Heart left ventricle (tissue), 16 donors: ENCODE data around the gene ACP6. TPM values are rescaled to one million over a fixed set of nuclear protein-coding genes. Genes with fewer than 3 reads are reported as not detected.
A peak's percentile ranks its signal among the peaks of the same experiment; 100 is the strongest.

Experiments used
- ATAC-seq, 4 donors: fragments of 200-7000 bp; cut with Tn5 transposase; one replicate each; pipeline ENCODE4 v1.9.1; 2020 to 2022; ENCODE audit warnings: moderate library complexity in 4 of 4, mild to moderate bottlenecking in 3 of 4, moderate number of reproducible peaks in 1 of 4
- DNase-seq, 5 donors: peaks; one replicate each; pipeline ENCODE4 v3.0.0-alpha.2; 2020
- H3K27ac ChIP-seq, 12 donors: fragments of 200-600 bp; sonication (generic) in 4 of 12; one replicate each; pipeline versions ENCODE4 v1.5.0 to v1.8.0; 2016 to 2022; ENCODE audit warnings: mild to moderate bottlenecking in 2 of 12
- H3K27me3 ChIP-seq, 9 donors: fragments of 200-600 bp; sonication (generic) in 2 of 9; one replicate each; pipeline versions ENCODE4 v1.5.1 to v1.8.0; 2016 to 2022; ENCODE audit warnings: mild to moderate bottlenecking in 3 of 9
- H3K36me3 ChIP-seq, 9 donors: fragments of 200-600 bp; sonication (generic) in 2 of 9; one replicate each; pipeline versions ENCODE4 v1.5.0 to v1.8.0; 2018 to 2022; ENCODE audit warnings: mild to moderate bottlenecking in 2 of 9
- H3K4me1 ChIP-seq, 12 donors: fragments of 200-600 bp; sonication (generic) in 4 of 12; one replicate each; pipeline versions ENCODE4 v1.5.0 to v1.8.0; 2016 to 2022; ENCODE audit warnings: mild to moderate bottlenecking in 3 of 12
- H3K4me3 ChIP-seq, 12 donors: fragments of 200-600 bp; sonication (generic) in 4 of 12; one replicate each; pipeline versions ENCODE4 v1.5.0 to v1.8.0; 2017 to 2022; ENCODE audit warnings: mild to moderate bottlenecking in 9 of 12, moderate library complexity in 4 of 12
- H3K9me3 ChIP-seq, 12 donors: fragments of 200-600 bp; sonication (generic) in 4 of 12; one replicate each; pipeline versions ENCODE4 v1.5.0 to v1.8.0; 2016 to 2022; ENCODE audit warnings: mild to moderate bottlenecking in 1 of 12
- POLR2A ChIP-seq, 2 donors: fragments of 450-650 bp; IDR thresholded peaks; one replicate each; pipeline ENCODE4 v1.6.1; 2017; ENCODE audit warnings: antibody characterized with exemption in 2 of 2, mild to moderate bottlenecking in 2 of 2, moderate library complexity in 2 of 2
- WGBS, 4 donors: extraction: QIAGEN DNeasy Blood & Tissue Kit in 2 of 4; methylation state at CpG; one replicate each; pipeline versions ENCODE4 v1.1.5 to v1.1.7; 2013 to 2018; 5-methylcytosine and 5-hydroxymethylcytosine counted together
- intact Hi-C, 10 donors: fragments of 100-400 bp; cut with DNase I; formaldehyde crosslinking; loops; one replicate each; pipeline versions ENCODE4 v1.11.1 to v1.14.2; 2022
- long read RNA-seq, 3 donors: library from polyadenylated mRNA; unstranded; transcript quantifications; one replicate each; pipeline ENCODE4 v2.0.0, GENCODE V29; 2020 to 2021
- polyA plus RNA-seq, 2 donors: library from polyadenylated mRNA; stranded (reverse); fragments of 200-250 nt; gene quantifications; one replicate each; pipeline ENCODE4 v1.2.3, GENCODE V29; 2013
- total RNA-seq, 9 donors: library from RNA; depleted of rRNA in 2 of 9; stranded (reverse); fragments of >200 nt in 2 of 9; fragmentation: NEBNext Ultra II Directional in 3 of 9; extraction: Animal tissue kit (Norgen Biotek cat#: 25700) in 3 of 9; gene quantifications; one replicate each; pipeline versions ENCODE4 v1.1.0 to v1.2.4, GENCODE V29; 2016 to 2023
- TF ChIP-seq, protein P1 (sequence below), 12 donors: fragments of 200-600 bp; sonication (generic) in 4 of 12; IDR thresholded peaks; one replicate each; pipeline versions ENCODE4 v1.5.0 to v1.8.0; 2018 to 2022; ENCODE audit warnings: antibody characterized with exemption in 12 of 12, mild to moderate bottlenecking in 5 of 12
- donor health status: ischemic (EF 13 %, LVEDD 7.1; RV severe dilation, severe dysfunction).
- donor health status: healthy with polysubstance abuse.
- donor health status: DM: no; HTN: yes; CAD: no.
- donor health status: DM: no; HTN: no; CAD: no.
- donor health status: ischemic (EF 25% LVEDD 6.9; RV normal size, moderate dysfunction).
- donor health status: ischemic (EF 25% LVEDD 5.7; RV mildly dilated, moderate dysfunction).
- donor health status: healthy.
- donor health status: DM: yes; HTN: yes; CAD: no.
- donor health status: ischemic (EF 35%, LVEDD 5.7; RV mildly dilated, moderate dysfunction).
- donor health status: nonischemic (EF 11% LVEDD 7.7; RV severe dilation, severe dysfunction).
- donor health status: DM: yes; HTN: yes; CAD: no.
- donor health status: PGD.
- donor health status: ischemic (EF 29% LVEDD 5.4; RV normal size, mild dysfunction).
- donor health status: nonischemic (EF 23%, LVEDD 6.1; RV moderate dilation, normal function).

ACP6 gene
- total RNA-seq (10 to 100 TPM in 8 of 9 donors, 1 to 10 TPM in 1; 9.0 to 27.8 (median 14.7) TPM), polyA plus RNA-seq (1 to 10 TPM; 4.0 to 9.3 TPM)
- long read RNA-seq, donor 1, full-length matches to known transcripts: 13 of 21 reads
- long read RNA-seq, donor 1, partial matches to known transcripts: 2 of 21 reads
- long read RNA-seq, donor 1, other reads (novel, unspliced or antisense): 6 of 21 reads
- long read RNA-seq, donor 2, full-length matches to known transcripts: 9 of 29 reads
- long read RNA-seq, donor 2, partial matches to known transcripts: 7 of 29 reads
- long read RNA-seq, donor 2, other reads (novel, unspliced or antisense): 13 of 29 reads
- long read RNA-seq, donor 3, partial matches to known transcripts: 3 of 4 reads
- long read RNA-seq, donor 3, other reads (novel, unspliced or antisense): 1 of 4 reads

DNA sequence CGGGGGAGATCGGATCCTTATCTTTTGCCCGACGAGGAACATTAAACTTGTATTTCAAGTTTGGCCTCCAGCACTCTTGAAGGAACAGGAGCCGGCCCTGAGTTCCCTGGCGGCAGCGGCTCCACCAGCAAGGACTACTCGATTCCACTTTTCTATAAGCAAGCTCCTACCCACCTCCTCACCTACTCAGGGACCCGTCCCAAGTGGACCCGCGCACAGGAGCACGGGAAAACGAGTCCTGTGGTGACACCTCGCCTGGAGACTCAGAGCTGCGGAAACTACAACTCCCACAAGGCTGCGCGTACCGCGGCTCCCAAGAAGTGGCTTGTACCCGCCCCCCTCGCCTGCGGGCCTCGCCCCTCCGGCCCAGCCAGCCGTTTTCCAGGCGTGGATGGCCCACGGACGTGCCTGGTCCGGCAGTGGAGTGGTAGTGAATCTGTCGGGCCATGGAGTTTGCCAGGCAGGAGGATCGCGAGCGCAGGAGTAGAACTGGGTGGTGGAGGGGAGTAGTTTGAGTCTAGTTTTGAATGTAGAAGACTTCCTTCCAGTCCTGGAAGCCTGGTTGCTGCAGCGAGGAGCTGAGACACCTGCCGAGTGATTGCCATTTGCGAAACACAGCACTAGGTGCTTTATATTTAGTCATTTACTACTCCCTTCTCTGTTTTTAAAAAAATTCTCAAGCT lies at the start of gene ACP6:
Gene ACP6 (minus strand): TSS at position 206 of the 683 bp plus-strand sequence. CDS start 476 bp downstream, outside the sequence.
- intact Hi-C loops: no loop called here
- TF ChIP-seq, protein P1, sequence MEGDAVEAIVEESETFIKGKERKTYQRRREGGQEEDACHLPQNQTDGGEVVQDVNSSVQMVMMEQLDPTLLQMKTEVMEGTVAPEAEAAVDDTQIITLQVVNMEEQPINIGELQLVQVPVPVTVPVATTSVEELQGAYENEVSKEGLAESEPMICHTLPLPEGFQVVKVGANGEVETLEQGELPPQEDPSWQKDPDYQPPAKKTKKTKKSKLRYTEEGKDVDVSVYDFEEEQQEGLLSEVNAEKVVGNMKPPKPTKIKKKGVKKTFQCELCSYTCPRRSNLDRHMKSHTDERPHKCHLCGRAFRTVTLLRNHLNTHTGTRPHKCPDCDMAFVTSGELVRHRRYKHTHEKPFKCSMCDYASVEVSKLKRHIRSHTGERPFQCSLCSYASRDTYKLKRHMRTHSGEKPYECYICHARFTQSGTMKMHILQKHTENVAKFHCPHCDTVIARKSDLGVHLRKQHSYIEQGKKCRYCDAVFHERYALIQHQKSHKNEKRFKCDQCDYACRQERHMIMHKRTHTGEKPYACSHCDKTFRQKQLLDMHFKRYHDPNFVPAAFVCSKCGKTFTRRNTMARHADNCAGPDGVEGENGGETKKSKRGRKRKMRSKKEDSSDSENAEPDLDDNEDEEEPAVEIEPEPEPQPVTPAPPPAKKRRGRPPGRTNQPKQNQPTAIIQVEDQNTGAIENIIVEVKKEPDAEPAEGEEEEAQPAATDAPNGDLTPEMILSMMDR (IDR thresholded peaks at IDR 0.05): no peak
- peak in 1 of 2 donors; percentile 62 for TF ChIP-seq POLR2A (IDR thresholded peaks at IDR 0.05)
- Histone ChIP-seq H3K36me3 (no peaks in the 10 kb centered on the region), H3K4me3 (peak within 1 kb of the TSS; percentile 67 to 93 (median 81)), H3K27me3 (no peaks in the 10 kb centered on the region), H3K27ac (peak within 1 kb of the TSS in 11 of 12 donors; percentile 64 to 86 (median 76)), H3K4me1 (peaks cover 0 to 20% (median 7%) of the 10 kb centered on the region in 12 donors), H3K9me3 (no peaks in the 10 kb centered on the region)
- peak; percentile 99 to 100 (median 100) for ATAC-seq
- 2 to 4% (median 2%) methylated on average over 13 to 36 of the region's 36 CpGs for WGBS, 4 donors
- DNase-seq: peak; percentile 95 to 97 (median 96)

DNA sequence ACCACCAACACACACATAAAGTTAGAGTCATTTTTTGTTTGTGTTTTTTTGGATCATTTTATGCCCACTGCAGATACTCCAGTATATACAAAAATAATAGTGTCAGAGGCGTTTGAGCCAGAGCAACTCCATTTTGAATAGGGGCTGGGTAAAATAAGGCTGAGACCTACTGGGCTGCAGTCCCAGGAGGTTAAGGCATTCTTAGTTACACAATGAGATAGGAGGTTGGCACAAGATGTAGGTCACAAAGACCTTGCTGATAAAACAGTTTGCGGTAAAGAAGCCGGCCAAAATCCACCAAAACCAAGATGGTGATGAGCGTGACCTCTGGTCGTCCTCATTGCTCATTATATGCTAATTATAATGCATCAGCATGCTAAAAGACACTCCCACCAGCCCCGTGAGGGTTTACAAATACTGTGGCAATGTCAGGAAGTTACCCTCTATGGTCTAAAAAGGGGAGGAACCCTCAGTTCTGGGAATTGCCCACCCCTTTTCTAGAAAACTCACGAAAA lies 49.4 kb upstream of the ACP6 start:
- TF ChIP-seq POLR2A (IDR thresholded peaks at IDR 0.05): no peak
- TF ChIP-seq, protein P1 (IDR thresholded peaks at IDR 0.05): no peak
- DNase-seq (peak in 1 of 5 donors; percentile 39), ATAC-seq (peak in 1 of 4 donors; percentile 41)
- H3K9me3 ChIP-seq: no peaks in the 10 kb centered on the region
- 50 to 65% (median 52%) methylated on average over 7 of the region's 7 CpGs for whole genome bisulfite sequencing, 4 donors
- H3K27me3 ChIP-seq: peaks cover 0 to 2% (median 0%) of the 10 kb centered on the region in 9 donors
- no peak overlapping the region for H3K4me3 ChIP-seq
- H3K36me3 ChIP-seq: no peaks in the 10 kb centered on the region
- no peak overlapping the region for H3K27ac ChIP-seq
- intact Hi-C loops: loop anchor here in 3 of 10 donors (5.0 to 10.0 kb wide), 3 partner anchors 55 to 225 kb away; no protein-coding TSS in a partner anchor
- H3K4me1 ChIP-seq: peaks cover 0 to 19% (median 0%) of the 10 kb centered on the region in 12 donors

DNA sequence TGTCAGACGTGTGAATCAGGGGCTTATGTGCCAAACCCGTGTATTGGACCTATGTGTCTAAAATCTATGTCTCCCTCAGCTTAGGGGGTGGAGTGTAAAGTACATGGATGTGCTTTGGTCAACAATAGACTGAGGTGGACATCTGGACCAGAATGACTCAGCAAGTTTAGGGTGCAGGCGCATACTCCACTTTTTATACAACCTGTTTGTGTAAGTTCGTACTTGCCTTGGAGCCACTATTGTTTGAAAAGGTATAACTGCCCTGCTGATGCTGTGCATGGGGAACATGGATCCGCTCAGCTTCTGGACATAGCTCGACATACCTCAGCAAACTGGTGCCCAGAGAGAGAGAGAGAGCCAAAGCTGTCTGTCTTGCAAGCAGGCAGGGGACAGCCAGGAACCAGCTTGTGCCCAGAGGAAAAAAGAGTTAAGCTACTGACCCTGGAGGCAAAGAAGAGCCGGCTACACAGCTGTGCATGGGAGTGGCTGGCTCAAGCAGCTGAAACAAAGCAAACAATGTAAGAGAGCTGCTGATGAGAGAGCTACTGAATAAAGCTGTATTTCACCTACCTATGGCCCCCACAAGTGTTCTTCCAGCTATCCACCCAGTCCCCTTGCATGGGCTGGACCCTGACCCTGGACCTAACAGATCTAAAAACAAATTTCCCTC lies 48.8 kb upstream of the ACP6 start:
- Histone ChIP-seq H3K4me1 (peaks cover 0 to 19% (median 0%) of the 10 kb centered on the region in 12 donors), H3K4me3 (no peak overlapping the region), H3K9me3 (no peaks in the 10 kb centered on the region), H3K36me3 (no peaks in the 10 kb centered on the region), H3K27ac (no peak overlapping the region), H3K27me3 (peaks cover 0 to 3% (median 0%) of the 10 kb centered on the region in 9 donors)
- intact Hi-C loops: no loop called here
- no peak for DNase-seq
- WGBS, 4 donors: 87 to 93% (median 92%) methylated on average over 7 of the region's 7 CpGs
- ATAC-seq: no peak
- TF ChIP-seq POLR2A (IDR thresholded peaks at IDR 0.05): no peak
- TF ChIP-seq, protein P1 (IDR thresholded peaks at IDR 0.05): no peak
